K562 (cell line): Measurements from ENCODE around the gene TLE6. TPM values are rescaled to one million over a fixed set of nuclear protein-coding genes. Genes with fewer than 3 reads are reported as not detected.

Source experiments
- CBX1 ChIP-seq: sonication (generic); IDR thresholded peaks from 2 replicates; pipeline ENCODE4 v1.6.1; 2016; ENCODE audit warnings: antibody characterized with exemption, low read depth, mild to moderate bottlenecking
- CHCHD3 ChIP-seq: fragments of 250-450 bp; sonication (Bioruptor Pico); IDR thresholded peaks from 2 replicates; pipeline ENCODE4 v2.1.2; 2022; ENCODE audit warnings: mild to moderate bottlenecking
- FOXA3 ChIP-seq, 2 experiments: fragments of 450-650 bp in 1 of 2; sonication (generic) in 1 of 2; formaldehyde crosslinking; IDR thresholded peaks in 1 of 2; conservative IDR thresholded peaks in 1 of 2; 2 replicates each; pipeline versions ENCODE4 v1.4.0 to v1.8.0; 2020 to 2022; ENCODE audit warnings: mild to moderate bottlenecking in 2 of 2, missing genetic modification reagents in 1 of 2
- HDAC1 ChIP-seq, 2 experiments: fragments of 450-650 bp; IDR thresholded peaks; 2 replicates each; pipeline ENCODE4 v1.6.1; 2016 to 2017; ENCODE audit warnings: inconsistent platforms in 1 of 2, mild to moderate bottlenecking in 1 of 2, moderate library complexity in 1 of 2
- KAT7 ChIP-seq: sonication (generic); formaldehyde crosslinking; IDR thresholded peaks from 2 replicates; pipeline ENCODE4 v1.8.0; 2022; ENCODE audit warnings: missing genetic modification reagents, mild to moderate bottlenecking, borderline replicate concordance
- NBN ChIP-seq: fragments of 450-650 bp; IDR thresholded peaks from 2 replicates; pipeline ENCODE4 v1.6.1; 2016; ENCODE audit warnings: low read depth, mild to moderate bottlenecking
- NFATC3 ChIP-seq: fragments of 450-650 bp; IDR thresholded peaks from 2 replicates; pipeline ENCODE4 v1.6.1; 2017; ENCODE audit warnings: mild to moderate bottlenecking
- NFYB ChIP-seq: IDR thresholded peaks from 2 replicates; pipeline ENCODE4 v1.6.1; 2011; ENCODE audit warnings: mild to moderate bottlenecking, moderate library complexity; ENCODE audit not compliant: insufficient read length; ENCODE audit errors: extremely low read depth
- POLR2H ChIP-seq: IDR thresholded peaks from 2 replicates; pipeline ENCODE4 v1.6.1; 2016; ENCODE audit warnings: missing genetic modification characterization, low read depth, mild to moderate bottlenecking, control low read depth, missing compliant biosample characterization, moderate library complexity
- PTTG1 ChIP-seq: fragments of 450-650 bp; IDR thresholded peaks from 2 replicates; pipeline ENCODE4 v1.6.1; 2016; ENCODE audit warnings: low read depth, mild to moderate bottlenecking, missing genetic modification characterization, missing compliant biosample characterization
- YBX1 ChIP-seq: fragments of 450-650 bp; IDR thresholded peaks from 2 replicates; pipeline ENCODE4 v1.7.1; 2016; ENCODE audit warnings: mild to moderate bottlenecking
- ZBTB17 ChIP-seq: fragments of 450-650 bp; formaldehyde crosslinking; IDR thresholded peaks from 2 replicates; pipeline ENCODE4 v1.4.0; 2020; ENCODE audit warnings: mild to moderate bottlenecking
- ZFX ChIP-seq: sonication (generic); formaldehyde crosslinking; IDR thresholded peaks from 2 replicates; pipeline ENCODE4 v1.8.0; 2022; ENCODE audit warnings: mild to moderate bottlenecking, missing genetic modification reagents, moderate library complexity
- ZNF197 ChIP-seq: fragments of 200-800 bp; sonication (Bioruptor generic); IDR thresholded peaks from 2 replicates; pipeline ENCODE4 v1.6.1; 2016; ENCODE audit warnings: low read depth, missing genetic modification characterization, missing compliant biosample characterization
- ZNF274 ChIP-seq: IDR thresholded peaks from 2 replicates; pipeline ENCODE4 v1.6.1; 2011; ENCODE audit warnings: low read depth, mild to moderate bottlenecking, low read length, moderate library complexity, borderline replicate concordance
- ZNF77 ChIP-seq: fragments of 250-450 bp; sonication (Bioruptor Pico); IDR thresholded peaks from 2 replicates; pipeline ENCODE4 v1.5.0; 2020
- polyA plus RNA-seq, 8 experiments: library from polyadenylated mRNA; depleted of rRNA in 4 of 8; stranded (reverse) in 5 of 8; unstranded in 3 of 8; fragments of >200 nt; fragmentation: Nextera tagmentation in 2 of 8; fragmentation: Illumina TruSeq in 1 of 8; extraction: Ambion mirVana in 2 of 8; extraction: Trizol in 1 of 8; gene quantifications; 2 replicates each; pipeline versions ENCODE4 v1.2.1 to v1.2.3, GENCODE V29; 2011 to 2014; ENCODE audit warnings: inconsistent platforms in 1 of 8, missing spikeins in 1 of 8
- total RNA-seq, 7 experiments: library from RNA; depleted of rRNA in 6 of 7; stranded (reverse); fragments of >200 nt in 6 of 7; fragmentation: Illumina TruSeq in 2 of 7; extraction: Trizol in 2 of 7; gene quantifications; 2 replicates each; pipeline versions ENCODE4 v1.2.1 to v1.2.3, GENCODE V29; 2011 to 2021; ENCODE audit warnings: low replicate concordance in 1 of 7
- TF ChIP-seq, protein P1 (sequence below), 2 experiments: fragments of 450-650 bp in 1 of 2; sonication (generic) in 1 of 2; formaldehyde crosslinking in 1 of 2; IDR thresholded peaks; 2 replicates each; pipeline versions ENCODE4 v1.7.1 to v1.9.0; 2016 to 2022; ENCODE audit warnings: inconsistent platforms in 1 of 2, mild to moderate bottlenecking in 1 of 2, missing genetic modification reagents in 1 of 2
- TF ChIP-seq, protein P2 (sequence below): sonication (generic); formaldehyde crosslinking; IDR thresholded peaks from 2 replicates; pipeline ENCODE4 v1.8.0; 2022; ENCODE audit warnings: mild to moderate bottlenecking, missing genetic modification reagents
- TF ChIP-seq, protein P3 (sequence below): sonication (generic); formaldehyde crosslinking; IDR thresholded peaks from 2 replicates; pipeline ENCODE4 v1.8.0; 2022; ENCODE audit warnings: mild to moderate bottlenecking, low read depth, missing genetic modification reagents

Gene TLE6
- total and polyA plus RNA-seq, 9 of the 15 experiments (the other 6 are each of a cell fraction or from before 2014, with no cell fraction given) = 1.1 to 6.1 (median 2.5) TPM

DNA sequence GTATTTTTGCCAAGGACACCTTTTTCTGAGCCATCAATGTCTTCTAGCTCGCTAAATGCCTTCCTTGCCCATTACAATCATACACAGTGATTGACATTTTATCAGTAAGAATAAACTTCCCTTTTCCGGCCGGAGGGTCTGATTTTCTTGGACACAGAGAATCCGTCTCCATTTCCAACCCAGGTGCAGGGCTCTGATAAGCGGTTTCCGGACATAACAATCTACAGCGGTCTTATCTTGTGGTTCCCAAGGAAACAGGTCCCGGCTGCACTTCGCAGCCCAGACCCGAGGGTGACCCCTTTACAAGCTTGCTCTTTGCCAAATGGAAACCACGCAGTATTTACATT, 27.5 kb upstream of the TLE6 start (continued):
- TF ChIP-seq ZNF274 (peak; percentile 59; the same call in 1 of the 2 replicates), HDAC1 (IDR thresholded peaks at IDR 0.05) (peak; percentile 99 to 100), POLR2H (tag) (no peak; the same call in 1 of the 2 replicates), KAT7 (CRISPR knock-in tag) (no peak), YBX1 (no peak), CBX1 (no peak), ZNF77 (CRISPR knock-in tag) (no peak), ZNF197 (CRISPR knock-in tag) (peak; percentile 95), CHCHD3 (no peak), ZBTB17 (CRISPR knock-in tag) (no peak), NFATC3 (peak; percentile 69; the same call in 1 of the 2 replicates), NFYB (no peak), ZFX (CRISPR knock-in tag) (no peak), NBN (no peak; the same call in 1 of the 2 replicates), PTTG1 (no peak), FOXA3 (CRISPR knock-in tag; conservative IDR thresholded peaks at IDR 0.05 in 1 of 2, IDR thresholded peaks at IDR 0.05 in 1 of 2) (peak in 1 of 2 experiments; percentile 66; a peak in 2 of 4 replicates)
- TF ChIP-seq, protein P1, sequence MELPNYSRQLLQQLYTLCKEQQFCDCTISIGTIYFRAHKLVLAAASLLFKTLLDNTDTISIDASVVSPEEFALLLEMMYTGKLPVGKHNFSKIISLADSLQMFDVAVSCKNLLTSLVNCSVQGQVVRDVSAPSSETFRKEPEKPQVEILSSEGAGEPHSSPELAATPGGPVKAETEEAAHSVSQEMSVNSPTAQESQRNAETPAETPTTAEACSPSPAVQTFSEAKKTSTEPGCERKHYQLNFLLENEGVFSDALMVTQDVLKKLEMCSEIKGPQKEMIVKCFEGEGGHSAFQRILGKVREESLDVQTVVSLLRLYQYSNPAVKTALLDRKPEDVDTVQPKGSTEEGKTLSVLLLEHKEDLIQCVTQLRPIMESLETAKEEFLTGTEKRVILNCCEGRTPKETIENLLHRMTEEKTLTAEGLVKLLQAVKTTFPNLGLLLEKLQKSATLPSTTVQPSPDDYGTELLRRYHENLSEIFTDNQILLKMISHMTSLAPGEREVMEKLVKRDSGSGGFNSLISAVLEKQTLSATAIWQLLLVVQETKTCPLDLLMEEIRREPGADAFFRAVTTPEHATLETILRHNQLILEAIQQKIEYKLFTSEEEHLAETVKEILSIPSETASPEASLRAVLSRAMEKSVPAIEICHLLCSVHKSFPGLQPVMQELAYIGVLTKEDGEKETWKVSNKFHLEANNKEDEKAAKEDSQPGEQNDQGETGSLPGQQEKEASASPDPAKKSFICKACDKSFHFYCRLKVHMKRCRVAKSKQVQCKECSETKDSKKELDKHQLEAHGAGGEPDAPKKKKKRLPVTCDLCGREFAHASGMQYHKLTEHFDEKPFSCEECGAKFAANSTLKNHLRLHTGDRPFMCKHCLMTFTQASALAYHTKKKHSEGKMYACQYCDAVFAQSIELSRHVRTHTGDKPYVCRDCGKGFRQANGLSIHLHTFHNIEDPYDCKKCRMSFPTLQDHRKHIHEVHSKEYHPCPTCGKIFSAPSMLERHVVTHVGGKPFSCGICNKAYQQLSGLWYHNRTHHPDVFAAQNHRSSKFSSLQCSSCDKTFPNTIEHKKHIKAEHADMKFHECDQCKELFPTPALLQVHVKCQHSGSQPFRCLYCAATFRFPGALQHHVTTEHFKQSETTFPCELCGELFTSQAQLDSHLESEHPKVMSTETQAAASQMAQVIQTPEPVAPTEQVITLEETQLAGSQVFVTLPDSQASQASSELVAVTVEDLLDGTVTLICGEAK (IDR thresholded peaks at IDR 0.05) = no peak
- TF ChIP-seq, protein P1 (CRISPR knock-in tag; IDR thresholded peaks at IDR 0.05) = no peak
- TF ChIP-seq, protein P2, sequence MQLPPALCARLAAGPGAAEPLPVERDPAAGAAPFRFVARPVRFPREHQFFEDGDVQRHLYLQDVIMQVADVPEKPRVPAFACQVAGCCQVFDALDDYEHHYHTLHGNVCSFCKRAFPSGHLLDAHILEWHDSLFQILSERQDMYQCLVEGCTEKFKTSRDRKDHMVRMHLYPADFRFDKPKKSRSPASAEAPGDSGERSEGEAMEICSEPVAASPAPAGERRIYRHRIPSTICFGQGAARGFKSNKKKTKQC = no peak
- TF ChIP-seq, protein P3, sequence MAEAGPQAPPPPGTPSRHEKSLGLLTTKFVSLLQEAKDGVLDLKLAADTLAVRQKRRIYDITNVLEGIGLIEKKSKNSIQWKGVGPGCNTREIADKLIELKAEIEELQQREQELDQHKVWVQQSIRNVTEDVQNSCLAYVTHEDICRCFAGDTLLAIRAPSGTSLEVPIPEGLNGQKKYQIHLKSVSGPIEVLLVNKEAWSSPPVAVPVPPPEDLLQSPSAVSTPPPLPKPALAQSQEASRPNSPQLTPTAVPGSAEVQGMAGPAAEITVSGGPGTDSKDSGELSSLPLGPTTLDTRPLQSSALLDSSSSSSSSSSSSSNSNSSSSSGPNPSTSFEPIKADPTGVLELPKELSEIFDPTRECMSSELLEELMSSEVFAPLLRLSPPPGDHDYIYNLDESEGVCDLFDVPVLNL = no peak
